Measurements from ENCODE around the gene JARID2.

Gene JARID2

DNA sequence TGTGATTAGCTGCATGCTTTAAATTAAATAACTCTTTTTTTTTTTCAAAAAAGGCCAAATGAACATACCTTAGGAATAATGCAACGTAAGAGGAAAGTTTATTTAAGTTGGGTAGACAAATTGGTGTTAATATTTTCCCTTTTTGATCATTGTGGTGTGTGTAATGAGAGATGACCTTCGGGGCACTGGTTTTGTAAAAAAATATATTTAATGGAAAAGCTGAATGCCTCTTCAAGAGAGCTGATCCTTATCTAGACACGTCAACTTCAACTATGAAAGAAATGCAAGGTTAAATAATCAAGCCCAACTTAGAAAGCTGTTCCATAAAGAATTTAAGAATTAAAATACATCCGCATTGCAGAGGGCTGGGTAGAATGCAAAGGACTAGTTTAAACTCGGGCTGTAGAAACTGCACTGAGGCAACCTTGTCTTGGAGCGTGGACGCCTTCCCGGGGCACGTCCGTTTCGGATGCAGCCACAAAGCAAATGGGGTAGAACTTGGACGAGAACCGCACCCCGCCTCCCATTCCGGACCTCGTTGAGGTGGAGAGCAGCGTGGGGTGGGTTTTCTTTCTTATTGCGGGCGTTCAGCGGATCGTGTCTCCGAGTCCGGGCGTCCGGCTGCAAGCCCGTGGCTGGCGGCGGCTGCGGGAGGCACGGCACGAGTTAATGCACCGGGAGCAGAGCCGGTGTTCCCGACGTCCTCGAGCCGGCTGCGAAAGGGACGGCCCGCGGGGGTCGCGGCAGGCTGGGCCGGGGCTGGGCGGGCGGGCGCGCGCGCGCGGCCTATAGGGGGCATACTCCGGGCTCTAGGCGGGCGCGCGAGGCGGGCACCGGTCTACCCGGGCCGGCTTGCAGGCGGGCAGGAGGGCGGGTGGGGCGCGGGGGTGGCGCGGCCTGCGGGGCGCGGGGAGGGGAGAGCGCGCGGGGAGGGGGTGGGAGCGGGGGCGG, 1.9 kb downstream of the JARID2 start:
- DNase-seq: peak; percentile 53

DNA sequence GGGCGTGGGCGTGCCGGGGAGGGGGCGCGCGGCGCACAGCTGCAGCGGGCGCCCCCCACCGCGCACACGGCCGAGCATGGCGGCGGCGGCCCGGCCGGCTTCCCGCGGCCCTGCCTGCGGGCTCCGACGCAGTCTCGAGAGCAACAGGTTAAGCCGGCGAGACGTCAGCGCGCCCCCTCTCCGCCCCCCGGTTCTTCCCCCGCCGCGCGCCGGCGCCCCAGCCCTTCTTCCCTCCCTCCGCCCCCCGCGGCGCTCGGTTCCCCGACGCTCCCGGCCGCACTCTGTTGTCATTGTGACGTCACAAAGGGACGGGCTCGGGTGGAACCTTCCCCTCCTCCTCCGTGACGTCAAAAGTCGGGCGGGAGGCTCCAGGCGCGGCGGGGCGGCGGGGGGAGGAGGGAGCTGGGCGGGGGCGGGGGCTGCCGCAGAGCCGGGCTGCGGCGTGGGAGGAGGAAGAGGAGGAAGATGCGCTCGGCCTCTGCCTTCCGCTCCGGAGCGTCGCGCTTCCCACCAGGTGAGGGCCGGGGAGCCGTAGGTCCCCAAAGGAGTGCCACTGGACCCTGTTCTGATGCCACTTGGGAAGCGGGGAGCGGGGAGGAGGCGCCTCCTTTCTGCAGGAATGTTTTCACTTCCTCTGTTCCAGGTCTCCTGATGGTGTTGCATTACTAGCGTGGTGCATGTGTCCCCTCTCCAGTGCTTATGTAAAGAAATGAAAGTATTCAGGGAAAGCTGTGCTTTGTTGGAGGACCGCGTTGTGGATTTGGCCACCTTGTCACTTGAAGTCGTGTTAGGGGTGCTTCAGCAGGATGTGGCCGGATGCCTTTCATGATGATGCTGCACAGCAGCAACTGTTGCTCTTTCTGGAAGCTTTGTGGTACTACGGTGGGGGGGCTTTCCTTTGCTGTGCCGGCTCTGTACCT, 2.8 kb downstream of the JARID2 start:
- DNase-seq: peak; percentile 94

GRCh38 chr6:15249371-15250019, 3.6 kb downstream of the JARID2 start:
- DNase-seq: no peak

GRCh38 chr6:15250187-15251168, 4.6 kb downstream of the JARID2 start:
- no peak for DNase-seq

GRCh38 chr6:15252195-15252594, 6.3 kb downstream of the JARID2 start:
- no peak for DNase-seq

- peak; percentile 23 for DNase-seq
Measured at GRCh38 chr6:15253203-15254022, 7.5 kb downstream of the JARID2 start.

DNA sequence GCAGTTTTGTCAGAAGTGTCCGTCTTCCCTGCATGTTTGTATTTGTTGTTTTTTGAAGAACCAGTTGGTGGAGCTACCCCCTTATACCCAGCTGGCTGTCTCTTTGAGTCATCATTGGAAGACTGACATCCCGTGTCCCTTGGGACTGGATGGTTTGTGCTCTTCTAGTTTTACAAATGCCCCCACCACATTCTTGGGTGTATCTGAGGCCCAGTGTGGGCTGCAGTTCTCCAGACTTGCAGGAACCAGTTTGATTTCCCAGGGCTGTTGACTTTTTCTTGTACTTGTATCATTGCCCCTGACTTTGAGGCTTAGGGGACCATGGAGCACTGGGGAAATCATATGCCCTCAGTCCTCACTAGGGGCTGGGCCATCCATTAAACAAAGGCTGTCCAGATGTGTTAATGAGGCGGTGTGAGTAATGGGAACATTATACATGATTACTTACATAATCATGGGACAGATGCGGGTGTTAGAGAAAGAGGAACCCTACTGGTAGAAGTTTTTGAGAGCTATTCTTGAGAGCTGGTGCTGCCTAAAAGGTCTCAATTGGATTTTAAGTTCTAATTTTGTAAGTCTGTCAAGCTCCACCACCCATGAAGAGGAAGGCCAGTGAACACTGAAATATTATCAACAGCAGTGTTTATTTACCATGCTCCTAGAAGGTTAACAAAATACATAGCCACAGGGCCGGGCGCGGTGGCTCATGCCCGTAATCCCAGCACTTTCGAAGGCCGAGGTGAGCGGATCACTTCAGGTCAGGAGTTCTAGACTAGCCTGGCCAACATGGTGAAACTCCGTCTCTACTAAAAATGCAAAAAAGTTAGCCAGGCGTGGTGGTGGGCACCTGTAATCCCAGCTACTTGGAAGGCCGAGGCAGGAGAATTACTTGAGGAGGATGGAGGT, 8.5 kb downstream of the JARID2 start:
- DNase-seq: no peak

GRCh38 chr6:15255481-15255880, 9.6 kb downstream of the JARID2 start:
- no peak for DNase-seq

- DNase-seq: no peak
Measured at GRCh38 chr6:15255909-15256395, 10.1 kb downstream of the JARID2 start.

DNA sequence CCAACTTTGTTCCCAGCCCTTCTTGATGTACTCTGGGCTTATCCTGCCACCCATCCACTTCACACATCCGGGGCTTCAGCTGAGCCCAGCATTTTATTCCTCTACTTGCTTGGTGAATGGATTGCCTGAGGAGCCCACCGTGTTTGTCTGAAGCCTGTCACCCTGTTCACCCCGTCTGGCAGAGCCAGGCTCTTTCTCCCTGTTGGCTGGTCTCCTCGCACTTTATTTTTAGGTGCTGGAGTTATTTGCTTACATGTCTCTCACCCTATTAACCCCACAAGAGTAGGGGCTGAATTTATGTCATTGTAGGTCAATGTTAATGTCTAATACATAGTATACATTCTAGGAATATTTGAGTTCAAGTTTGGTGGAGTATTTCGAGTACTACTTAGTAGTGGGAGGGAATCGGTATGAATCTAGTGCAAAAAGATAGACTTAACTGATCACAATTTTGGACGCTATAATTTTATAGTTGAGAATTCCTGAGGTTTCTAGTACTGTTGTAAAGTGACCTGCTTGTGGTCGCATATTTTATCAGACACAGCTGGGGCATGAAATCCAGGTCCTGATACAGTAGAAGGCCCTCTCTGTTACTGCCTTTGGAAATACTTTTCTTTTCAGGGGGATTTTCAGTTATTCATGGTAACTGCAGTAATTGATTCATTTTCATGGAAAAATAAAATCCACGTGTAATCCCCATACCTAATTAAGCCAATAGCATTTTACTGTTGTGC, 10.8 kb downstream of the JARID2 start:
- no peak for DNase-seq

DNA sequence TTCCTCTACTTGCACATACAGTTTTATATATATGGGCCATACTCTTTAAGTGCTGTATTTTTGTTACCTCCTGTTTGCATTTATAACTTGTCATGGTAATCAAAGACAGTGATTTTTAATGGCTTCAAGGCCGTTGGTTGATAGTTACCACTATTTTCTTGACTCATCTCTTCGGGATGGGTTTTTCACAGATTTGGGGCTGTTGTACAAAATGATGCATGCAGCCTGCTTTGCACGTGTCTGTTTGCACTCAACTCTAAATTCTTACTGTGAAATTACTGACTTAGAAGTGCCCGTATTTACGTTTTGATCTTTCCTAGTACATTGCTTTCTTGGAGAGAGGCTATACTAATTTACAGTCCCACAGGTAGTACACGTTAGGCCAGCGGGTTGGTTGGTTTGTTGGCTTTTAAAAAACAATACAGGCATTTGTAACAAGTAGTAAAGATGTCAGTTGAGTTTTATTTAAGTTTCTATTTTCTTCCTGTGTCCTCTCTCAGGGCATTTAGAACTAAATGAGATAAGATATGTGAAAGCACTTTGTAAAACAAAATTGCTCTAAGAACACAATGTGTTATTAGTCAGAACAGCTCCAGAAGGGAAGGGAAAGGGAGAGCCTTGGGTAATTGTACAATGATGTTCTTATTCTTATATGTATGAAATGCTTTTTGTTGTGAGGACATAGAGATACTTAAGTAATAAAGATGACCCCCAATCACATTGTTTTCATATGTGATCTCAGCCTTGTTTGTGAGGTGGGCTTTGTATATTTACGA, 11.7 kb downstream of the JARID2 start:
- no peak for DNase-seq

- DNase-seq: no peak
Measured at GRCh38 chr6:15259766-15260098, 13.9 kb downstream of the JARID2 start.

DNA sequence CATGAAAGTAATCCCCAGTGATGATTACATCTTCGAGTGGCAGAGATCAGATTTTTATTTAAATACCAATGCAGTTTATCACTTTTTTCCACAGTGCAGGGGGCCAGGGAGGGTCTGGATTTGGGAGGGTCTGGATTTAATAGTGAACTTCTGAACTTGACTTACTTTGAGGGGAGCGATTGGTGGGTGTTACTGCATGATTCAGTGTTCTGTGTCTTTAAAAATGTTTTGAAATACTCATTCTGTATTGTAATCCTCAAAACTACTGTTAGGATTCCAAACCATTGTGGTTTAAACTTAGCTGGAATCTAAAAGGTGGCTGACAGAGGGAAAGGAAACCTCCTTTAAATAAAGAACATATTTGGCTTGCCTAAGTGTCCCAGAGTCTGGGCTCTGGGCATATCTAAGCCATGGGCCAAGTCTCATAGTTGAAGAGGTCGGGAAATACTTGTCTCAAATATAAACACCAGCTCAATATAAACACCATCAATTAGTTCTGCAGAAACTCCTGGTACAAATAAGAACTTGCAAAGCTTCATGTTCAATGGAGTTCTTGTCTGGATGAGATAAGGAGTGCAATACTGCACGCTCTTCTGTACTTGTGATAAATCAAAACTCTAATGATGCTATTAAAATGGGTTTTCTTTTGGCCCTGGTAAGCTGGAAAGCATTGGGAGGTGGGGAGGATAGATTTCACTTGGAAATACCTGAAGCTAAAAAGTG, 14.4 kb downstream of the JARID2 start:
- no peak for DNase-seq

GRCh38 chr6:15263780-15264374, 18.0 kb downstream of the JARID2 start:
- DNase-seq: no peak

DNA sequence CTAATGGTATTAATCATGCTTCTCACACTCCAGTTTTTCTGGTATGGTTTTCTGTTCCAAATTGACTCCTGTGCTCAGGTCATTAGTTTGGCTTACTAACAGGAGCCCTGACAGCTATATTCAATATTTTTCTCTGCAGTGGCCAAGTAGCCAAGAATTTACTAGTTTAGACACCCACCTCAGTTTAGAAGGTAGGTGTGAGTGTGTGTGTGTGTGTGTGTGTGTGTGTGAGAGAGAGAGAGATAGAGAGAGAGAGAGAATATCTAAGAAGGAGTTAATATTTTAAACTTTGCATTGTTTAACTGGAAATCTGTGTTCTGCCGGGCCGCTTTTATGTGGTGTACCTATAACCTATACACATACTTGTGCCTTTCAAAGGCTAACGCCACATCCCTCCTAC, 18.5 kb downstream of the JARID2 start:
- DNase-seq: no peak

DNA sequence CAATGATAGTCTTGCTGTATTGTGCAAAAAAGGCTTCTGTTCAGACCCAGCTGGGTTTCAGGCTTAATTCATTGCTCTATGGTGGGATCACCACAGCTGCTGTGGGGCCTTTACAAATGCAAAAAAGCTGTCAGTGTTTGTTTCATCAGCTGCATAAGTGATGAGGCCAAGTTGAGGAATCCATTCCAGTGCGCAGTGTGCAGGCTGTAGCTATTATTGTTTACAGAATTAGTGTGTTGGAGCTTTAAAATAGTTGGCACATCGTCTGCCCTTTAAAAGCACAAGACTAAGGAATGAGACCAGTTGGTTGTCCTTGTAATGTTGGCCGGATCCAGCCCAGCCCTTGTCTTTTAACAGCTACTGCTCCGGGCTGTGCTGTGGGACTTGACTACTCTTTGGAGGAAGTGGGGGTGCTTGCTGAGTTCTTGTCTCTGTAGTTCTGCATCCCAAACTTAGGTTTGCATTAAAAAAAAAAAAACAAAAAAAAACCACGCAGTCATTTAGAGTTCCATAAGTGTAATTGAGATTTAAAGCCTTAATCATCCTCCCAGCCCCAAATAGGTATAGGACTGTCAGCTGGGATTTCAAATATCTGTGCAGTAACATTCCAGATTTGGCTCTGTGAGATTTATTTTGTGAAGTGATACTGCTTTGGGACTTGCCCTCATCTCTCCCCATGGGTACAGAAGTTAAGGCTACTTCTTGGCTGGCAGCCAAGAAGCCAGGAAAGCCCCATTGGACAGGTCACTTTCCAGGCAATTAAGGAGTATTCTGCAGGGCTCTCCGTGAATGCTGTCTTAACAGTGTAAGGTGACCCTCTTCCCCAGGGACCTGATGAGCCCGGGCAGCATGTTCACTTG, 19.3 kb downstream of the JARID2 start:
- no peak for DNase-seq
